Activated T-helper 1 cell treated with anti-CD3 and anti-CD28 coated beads, Interleukin-2, amount 50 U/mL, for 16 hours (primary cell): ENCODE results near the gene PHGDH.
"Not testable (repeated sequence)": the region's sequence is repeated elsewhere in the genome, so short reads cannot be mapped to it uniquely, and the experiment has no call there.

Source experiments
- DNase-seq, 2 donors: peaks; one replicate each; pipeline ENCODE4 v3.0.0-alpha.2; 2020; ENCODE audit warnings: low read depth in 1 of 2, low spot score in 1 of 2

The PHGDH gene

GRCh38 chr1:119762409-119762808 is 50.7 kb downstream of the PHGDH start:
- no peak for DNase-seq

DNA sequence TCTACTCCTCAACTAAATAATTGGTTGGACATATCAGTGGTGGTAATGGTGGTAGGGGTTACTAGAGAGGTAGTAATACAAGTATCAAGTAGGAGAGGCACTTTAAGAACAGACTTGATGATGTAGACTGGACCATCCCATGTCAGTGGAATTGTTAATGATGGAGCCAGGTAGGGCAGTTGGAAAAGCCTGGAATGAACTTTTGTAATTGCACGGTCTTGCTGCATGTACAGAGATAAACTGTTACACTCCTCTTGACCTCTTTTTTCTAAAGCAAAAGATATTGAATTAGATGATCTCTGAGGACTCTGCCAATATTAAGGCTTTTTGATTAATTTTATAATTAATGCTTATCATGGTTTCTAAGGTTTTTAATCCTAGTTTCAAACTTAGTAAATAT is 51.2 kb downstream of the PHGDH start:
- no peak for DNase-seq

- DNase-seq: no peak
Observed at GRCh38 chr1:119764220-119764619, 52.5 kb downstream of the PHGDH start.

GRCh38 chr1:119766374-119766794 is 54.6 kb downstream of the PHGDH start:
- DNase-seq: no peak

DNA sequence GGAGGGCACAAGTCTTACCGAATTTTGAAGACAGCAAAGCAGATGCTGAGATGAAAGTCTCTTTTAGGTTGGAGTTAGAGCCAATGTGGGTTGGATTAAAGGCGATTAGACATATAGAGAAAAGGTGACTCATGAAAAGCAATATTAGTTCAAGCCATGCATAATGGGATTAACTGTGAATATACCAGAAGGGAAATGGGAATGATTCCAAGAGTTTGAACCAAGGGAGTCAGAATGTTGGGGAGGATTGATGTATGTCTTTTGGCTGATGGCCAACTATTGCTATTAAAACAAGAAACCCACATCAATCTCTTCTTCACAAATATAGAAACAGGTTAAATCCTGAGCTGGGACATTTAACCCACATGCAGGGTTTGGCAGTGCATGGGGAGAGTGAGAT is 55.8 kb downstream of the PHGDH start:
- no peak for DNase-seq

GRCh38 chr1:119768778-119769177 is 57.0 kb downstream of the PHGDH start, which contains the start of gene HMGCS2:
TSS of gene HMGCS2 (minus strand) at chr1:119768905. CDS start at chr1:119768844, 61 bp downstream.
- no peak for DNase-seq

DNA sequence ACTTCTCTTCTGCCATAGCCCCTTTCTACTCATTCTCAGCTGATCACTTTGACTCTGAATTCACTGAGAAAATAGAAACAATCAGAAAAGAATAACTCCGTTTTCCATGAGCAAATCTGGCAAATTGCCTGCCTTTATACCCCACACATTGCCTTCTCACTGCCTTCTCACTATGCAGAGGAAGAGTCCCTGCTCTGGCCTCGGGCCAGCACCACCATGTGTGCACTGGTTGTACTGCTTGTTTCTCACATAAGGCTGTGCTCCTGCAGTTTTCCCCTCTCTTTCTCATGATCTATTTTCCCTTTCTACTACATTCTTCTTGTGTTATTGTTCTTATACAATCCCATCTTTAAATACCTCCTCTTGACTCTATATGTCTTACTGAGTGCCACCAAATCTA is 59.3 kb downstream of the PHGDH start:
- DNase-seq: no peak

DNA sequence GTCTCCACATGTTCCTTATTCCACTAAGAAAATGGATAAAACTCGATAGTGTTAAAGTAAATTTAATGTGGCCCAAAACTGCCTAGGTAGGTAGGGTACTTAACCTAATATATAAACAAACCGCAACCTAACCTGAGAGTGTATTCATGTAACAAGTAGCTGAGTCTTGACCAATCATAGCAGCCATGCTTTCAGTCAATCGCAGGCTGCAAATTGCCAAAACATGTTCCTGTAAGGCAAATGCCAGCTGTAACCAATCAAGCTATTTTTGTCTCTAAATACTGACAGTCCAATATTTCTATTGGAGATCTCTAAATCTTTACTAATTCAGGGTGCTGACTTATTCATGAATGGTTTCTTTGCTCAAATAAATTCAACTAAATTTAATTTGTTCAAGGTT is 60.0 kb downstream of the PHGDH start:
- DNase-seq: no peak

- DNase-seq: no peak
Observed at GRCh38 chr1:119772298-119772697, 60.6 kb downstream of the PHGDH start.

- DNase-seq: no peak
Observed at GRCh38 chr1:119773711-119774241, 62.0 kb downstream of the PHGDH start.

GRCh38 chr1:119774746-119775490 is 63.2 kb downstream of the PHGDH start:
- DNase-seq: no peak

DNA sequence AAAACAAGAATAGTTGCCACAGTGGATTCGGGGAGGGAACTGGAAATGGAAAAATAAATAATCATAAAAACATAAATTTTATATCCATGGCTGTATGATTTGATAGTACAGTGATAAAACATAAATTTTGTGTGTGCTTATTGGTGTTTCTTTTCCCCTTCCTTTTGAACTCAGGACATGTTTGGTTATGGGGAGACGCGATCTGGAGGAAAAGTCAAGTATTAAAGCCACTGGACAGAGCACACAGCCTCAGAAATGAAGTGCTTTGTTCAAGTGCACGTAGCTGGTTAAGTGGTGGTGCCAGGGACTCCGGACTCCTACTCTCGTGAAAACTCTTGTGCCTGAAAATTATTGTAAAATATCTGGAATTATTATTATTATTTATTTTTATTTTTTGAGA is 66.6 kb downstream of the PHGDH start:
- DNase-seq: no peak

DNA sequence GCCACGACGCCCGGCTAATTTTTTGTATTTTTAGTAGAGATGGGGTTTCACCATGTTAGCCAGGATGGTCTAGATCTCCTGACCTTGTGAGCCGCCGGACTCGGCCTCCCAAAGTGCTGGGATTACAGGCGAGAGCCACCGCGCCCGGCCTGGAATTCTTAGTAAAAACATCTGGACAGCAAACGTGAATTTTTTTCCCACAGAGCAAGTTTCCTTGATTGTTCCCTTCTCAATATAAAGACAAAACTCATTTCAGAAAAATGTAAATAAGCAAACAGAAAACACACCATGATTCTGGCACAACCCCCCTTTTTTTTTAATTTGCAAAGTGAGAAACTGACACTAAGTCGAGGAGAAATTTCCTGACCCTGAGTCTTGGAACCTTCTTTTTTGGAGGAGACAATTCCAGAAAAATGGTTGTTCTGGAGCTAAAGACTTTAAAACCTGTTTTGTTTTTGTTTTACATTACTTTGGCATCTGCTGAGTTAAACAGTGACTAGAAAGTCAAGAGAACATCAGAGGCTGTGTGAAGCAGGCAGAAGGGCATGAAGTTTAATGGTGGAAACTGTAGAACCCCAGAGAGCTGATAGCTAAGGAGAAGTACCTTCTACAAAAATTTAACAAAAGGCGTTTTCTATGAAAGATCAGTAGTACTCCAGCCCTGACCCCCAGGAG is 67.3 kb downstream of the PHGDH start:
- no peak for DNase-seq

DNA sequence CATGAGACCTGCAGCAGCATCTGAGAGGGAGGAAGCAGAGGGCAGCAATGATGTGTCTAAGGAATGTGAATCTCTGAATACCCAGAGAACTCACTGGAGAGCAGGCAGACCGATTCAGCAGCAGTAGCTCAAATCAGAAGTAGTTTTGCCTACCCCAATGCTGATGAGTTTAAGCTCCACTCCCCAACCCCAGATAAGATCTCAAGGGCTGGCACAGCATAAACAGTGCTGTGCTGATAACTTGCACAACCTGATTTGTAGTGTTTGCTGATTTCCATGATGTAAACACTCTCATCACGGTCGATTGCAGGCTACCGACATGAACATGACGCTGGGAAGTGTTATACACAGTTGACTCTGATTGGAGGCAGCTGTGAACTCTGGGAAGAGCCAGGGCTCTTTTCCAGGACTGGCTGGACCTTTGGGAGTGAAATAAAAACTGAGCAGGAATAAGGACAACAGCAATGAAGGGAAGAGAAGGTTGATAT is 68.2 kb downstream of the PHGDH start:
- DNase-seq: no peak

DNA sequence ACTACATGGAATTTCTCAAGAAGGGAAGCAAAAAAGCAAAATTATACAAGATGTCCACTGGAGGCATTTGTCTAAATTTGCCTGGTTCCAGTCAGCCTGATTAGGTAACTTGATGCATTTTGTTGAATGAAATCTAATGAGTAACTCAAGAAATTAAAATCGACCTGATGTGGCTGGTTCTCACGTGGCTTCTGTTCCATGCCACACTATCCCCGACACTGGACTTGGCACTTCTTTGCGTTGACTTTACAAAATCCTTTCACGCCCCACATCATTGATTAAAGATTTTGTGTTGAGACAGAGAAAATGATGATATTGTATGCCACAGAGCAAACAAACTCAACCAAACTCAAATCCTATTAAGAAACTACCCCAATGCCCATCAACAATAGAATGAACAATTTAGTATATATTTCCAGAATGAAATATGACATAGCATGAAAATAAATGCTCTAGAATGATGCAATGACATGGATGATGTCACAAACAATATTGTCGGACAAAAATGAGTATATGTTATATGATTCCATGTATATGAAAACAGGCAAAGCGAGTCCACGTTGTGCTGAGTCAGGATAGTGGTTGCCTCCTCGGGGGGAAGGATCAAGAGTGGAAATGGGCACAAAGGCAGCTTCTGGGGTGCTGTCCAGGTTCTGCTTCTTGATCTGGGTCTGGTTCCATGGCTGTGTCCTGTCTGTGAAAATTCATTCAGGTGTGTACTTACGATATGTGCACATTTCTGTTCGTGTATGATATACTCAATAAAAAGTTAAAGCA is 69.9 kb downstream of the PHGDH start:
- no peak for DNase-seq

- DNase-seq: no peak
Observed at GRCh38 chr1:119782631-119783325, 71.0 kb downstream of the PHGDH start.

GRCh38 chr1:119783354-119784185 is 71.8 kb downstream of the PHGDH start:
- DNase-seq: no peak

DNA sequence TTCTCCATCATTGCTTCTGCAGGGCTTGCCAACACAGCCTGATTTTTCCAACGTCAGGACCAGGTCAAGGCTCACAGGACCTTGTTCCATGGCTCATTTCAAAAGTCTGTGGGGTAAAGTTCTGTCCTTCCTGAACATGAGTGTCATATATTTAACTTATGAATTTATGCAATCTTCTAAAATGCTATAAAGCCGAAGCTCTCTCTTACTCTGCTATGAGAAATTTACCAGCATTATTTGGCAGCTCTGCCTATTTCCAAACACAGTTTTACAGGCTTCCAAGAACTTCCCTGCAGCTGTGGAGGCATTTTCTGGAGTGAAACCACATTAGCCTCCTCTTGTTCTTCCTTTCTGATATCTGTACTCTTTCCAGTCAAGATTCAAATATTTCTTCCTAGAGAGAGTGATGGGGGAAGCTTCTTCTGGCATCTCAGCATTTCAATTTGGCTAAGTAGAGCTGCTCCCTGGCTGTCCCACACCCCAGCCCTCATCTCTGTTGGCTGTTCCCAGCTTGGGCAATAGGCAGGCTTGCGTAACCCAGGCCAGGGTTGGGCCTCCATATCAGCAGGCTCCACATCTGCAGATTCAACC is 72.6 kb downstream of the PHGDH start:
- DNase-seq: no peak

DNA sequence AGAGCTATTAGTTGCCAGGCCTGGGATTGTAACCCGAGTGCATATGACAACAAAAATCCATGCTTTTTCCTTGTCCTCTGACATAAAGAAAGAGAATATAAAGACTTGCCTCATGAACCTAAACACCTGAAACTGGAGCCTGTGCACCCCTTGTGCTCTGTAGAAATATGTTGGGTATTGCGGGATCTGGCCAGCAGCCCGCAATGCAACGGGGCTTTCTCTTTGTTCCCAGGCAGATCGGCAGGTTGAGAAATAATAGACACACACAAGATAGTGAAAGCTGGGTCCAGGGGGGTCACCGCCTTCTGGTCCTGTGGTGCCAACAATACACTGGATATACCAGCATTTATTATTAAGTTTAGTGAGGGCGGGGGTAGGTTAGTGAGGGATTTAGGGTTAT is 74.3 kb downstream of the PHGDH start:
- not testable (repeated sequence) for DNase-seq
